ACC112 (cell line): ENCODE measurements around the gene ARHGEF33.

ENCODE experiments used
- H2AFZ ChIP-seq: fragments of 200-600 bp; sonication (generic); one replicate; pipeline ENCODE4 v1.6.0; 2017; ENCODE audit warnings: antibody characterized with exemption, low read length; ENCODE audit not compliant: unreplicated experiment
- H3K27ac ChIP-seq: fragments of 200-600 bp; sonication (generic); 2 replicates; pipeline ENCODE4 v1.5.1; 2014; ENCODE audit warnings: low read depth, mild to moderate bottlenecking, antibody characterized with exemption, low read length, moderate library complexity
- H3K27me3 ChIP-seq: fragments of 200-600 bp; sonication (generic); 2 replicates; pipeline ENCODE4 v1.6.1; 2014; ENCODE audit warnings: mild to moderate bottlenecking, antibody characterized with exemption, low read length, moderate library complexity, mixed read lengths; ENCODE audit not compliant: insufficient read depth
- H3K36me3 ChIP-seq: fragments of 200-600 bp; sonication (generic); 2 replicates; pipeline ENCODE4 v1.6.1; 2016; ENCODE audit warnings: mild to moderate bottlenecking, antibody characterized with exemption, low read length, moderate library complexity, mixed read lengths; ENCODE audit not compliant: insufficient read depth
- H3K4me1 ChIP-seq: fragments of 200-600 bp; sonication (generic); one replicate; pipeline ENCODE4 v1.6.1; 2016; ENCODE audit warnings: low read length, mixed read lengths; ENCODE audit not compliant: insufficient read depth, unreplicated experiment, control insufficient read depth
- H3K4me3 ChIP-seq: fragments of 200-600 bp; sonication (generic); 2 replicates; pipeline ENCODE4 v1.5.1; 2014; ENCODE audit warnings: mild to moderate bottlenecking, low read depth, low read length
- H3K79me2 ChIP-seq: fragments of 200-600 bp; sonication (generic); one replicate; pipeline ENCODE4 v1.6.0; 2016; ENCODE audit warnings: low read length; ENCODE audit not compliant: control insufficient read depth, unreplicated experiment, insufficient read depth

ARHGEF33 gene

GRCh38 chr2:38909872-38910271, 20.2 kb downstream of the ARHGEF33 start:
- Histone ChIP-seq H3K4me3 (no peak overlapping the region), H3K79me2 (no peaks in the 10 kb centered on the region), H3K4me1 (no peaks in the 10 kb centered on the region), H3K27me3 (no peaks in the 10 kb centered on the region), H3K36me3 (no peaks in the 10 kb centered on the region), H2AFZ (no peak overlapping the region), H3K27ac (no peak overlapping the region)

- H3K36me3 ChIP-seq = no peaks in the 10 kb centered on the region
- no peak overlapping the region for H3K27ac ChIP-seq
- no peaks in the 10 kb centered on the region for H3K4me1 ChIP-seq
- no peak overlapping the region for H3K4me3 ChIP-seq
- no peaks in the 10 kb centered on the region for H3K79me2 ChIP-seq
- no peaks in the 10 kb centered on the region for H3K27me3 ChIP-seq
- H2AFZ ChIP-seq = no peak overlapping the region
Observed at GRCh38 chr2:38911191-38911590, 21.5 kb downstream of the ARHGEF33 start.

GRCh38 chr2:38912619-38913018, 22.9 kb downstream of the ARHGEF33 start:
- H2AFZ ChIP-seq = no peak overlapping the region
- H3K36me3 ChIP-seq = no peaks in the 10 kb centered on the region
- H3K4me1 ChIP-seq = no peaks in the 10 kb centered on the region
- H3K79me2 ChIP-seq = no peaks in the 10 kb centered on the region
- no peaks in the 10 kb centered on the region for H3K27me3 ChIP-seq
- no peak overlapping the region for H3K4me3 ChIP-seq
- no peak overlapping the region for H3K27ac ChIP-seq

GRCh38 chr2:38922389-38922788, 32.7 kb downstream of the ARHGEF33 start:
- Histone ChIP-seq H3K79me2 (no peaks in the 10 kb centered on the region), H3K4me1 (no peaks in the 10 kb centered on the region), H3K27me3 (0 out of 2 replicates have a peak, but pooled peaks cover 3% of the 10 kb centered on the region), H3K27ac (no peak overlapping the region), H3K36me3 (no peaks in the 10 kb centered on the region), H2AFZ (no peak overlapping the region), H3K4me3 (no peak overlapping the region)

GRCh38 chr2:38922902-38923301, 33.2 kb downstream of the ARHGEF33 start:
- H3K4me1 ChIP-seq = no peaks in the 10 kb centered on the region
- H3K4me3 ChIP-seq = no peak overlapping the region
- H3K27me3 ChIP-seq = 0 out of 2 replicates have a peak, but pooled peaks cover 3% of the 10 kb centered on the region
- H2AFZ ChIP-seq = no peak overlapping the region
- H3K36me3 ChIP-seq = no peaks in the 10 kb centered on the region
- H3K27ac ChIP-seq = no peak overlapping the region
- no peaks in the 10 kb centered on the region for H3K79me2 ChIP-seq

- H3K79me2 ChIP-seq = no peaks in the 10 kb centered on the region
- H3K27me3 ChIP-seq = 0 out of 2 replicates have a peak, but pooled peaks cover 3% of the 10 kb centered on the region
- no peaks in the 10 kb centered on the region for H3K4me1 ChIP-seq
- H3K36me3 ChIP-seq = no peaks in the 10 kb centered on the region
- H2AFZ ChIP-seq = no peak overlapping the region
- H3K4me3 ChIP-seq = no peak overlapping the region
- H3K27ac ChIP-seq = no peak overlapping the region
Observed at GRCh38 chr2:38925982-38926381, 36.3 kb downstream of the ARHGEF33 start.

- Histone ChIP-seq H3K79me2 (no peaks in the 10 kb centered on the region), H2AFZ (no peak overlapping the region), H3K27ac (no peak overlapping the region), H3K27me3 (no peaks in the 10 kb centered on the region), H3K4me1 (peaks cover 3% of the 10 kb centered on the region), H3K36me3 (no peaks in the 10 kb centered on the region), H3K4me3 (no peak overlapping the region)
Observed at GRCh38 chr2:38930600-38930999, 40.9 kb downstream of the ARHGEF33 start.

- Histone ChIP-seq H3K36me3 (no peaks in the 10 kb centered on the region), H3K27ac (no peak overlapping the region), H3K4me1 (peaks cover 5% of the 10 kb centered on the region), H3K4me3 (no peak overlapping the region), H3K79me2 (no peaks in the 10 kb centered on the region), H2AFZ (no peak overlapping the region), H3K27me3 (no peaks in the 10 kb centered on the region)
Observed at GRCh38 chr2:38932586-38932985, 42.9 kb downstream of the ARHGEF33 start.

GRCh38 chr2:38933653-38934052, 44.0 kb downstream of the ARHGEF33 start:
- H3K4me1 ChIP-seq = peaks cover 5% of the 10 kb centered on the region
- H2AFZ ChIP-seq = no peak overlapping the region
- H3K27ac ChIP-seq = no peak overlapping the region
- no peaks in the 10 kb centered on the region for H3K36me3 ChIP-seq
- H3K4me3 ChIP-seq = no peak overlapping the region
- no peaks in the 10 kb centered on the region for H3K27me3 ChIP-seq
- no peaks in the 10 kb centered on the region for H3K79me2 ChIP-seq

GRCh38 chr2:38934742-38935141, 45.1 kb downstream of the ARHGEF33 start:
- H3K27me3 ChIP-seq = no peaks in the 10 kb centered on the region
- peaks cover 5% of the 10 kb centered on the region for H3K4me1 ChIP-seq
- no peak overlapping the region for H3K27ac ChIP-seq
- H3K79me2 ChIP-seq = no peaks in the 10 kb centered on the region
- H3K36me3 ChIP-seq = no peaks in the 10 kb centered on the region
- no peak overlapping the region for H3K4me3 ChIP-seq
- no peak overlapping the region for H2AFZ ChIP-seq

GRCh38 chr2:38935568-38936172, 46.0 kb downstream of the ARHGEF33 start:
- Histone ChIP-seq H3K36me3 (no peaks in the 10 kb centered on the region), H2AFZ (no peak overlapping the region), H3K4me1 (peaks cover 5% of the 10 kb centered on the region), H3K79me2 (no peaks in the 10 kb centered on the region), H3K27me3 (no peaks in the 10 kb centered on the region), H3K27ac (no peak overlapping the region), H3K4me3 (no peak overlapping the region; the same call in 1 of the 2 replicates)
